ENCODE results near the gene SH3TC2.

SH3TC2 gene

DNA sequence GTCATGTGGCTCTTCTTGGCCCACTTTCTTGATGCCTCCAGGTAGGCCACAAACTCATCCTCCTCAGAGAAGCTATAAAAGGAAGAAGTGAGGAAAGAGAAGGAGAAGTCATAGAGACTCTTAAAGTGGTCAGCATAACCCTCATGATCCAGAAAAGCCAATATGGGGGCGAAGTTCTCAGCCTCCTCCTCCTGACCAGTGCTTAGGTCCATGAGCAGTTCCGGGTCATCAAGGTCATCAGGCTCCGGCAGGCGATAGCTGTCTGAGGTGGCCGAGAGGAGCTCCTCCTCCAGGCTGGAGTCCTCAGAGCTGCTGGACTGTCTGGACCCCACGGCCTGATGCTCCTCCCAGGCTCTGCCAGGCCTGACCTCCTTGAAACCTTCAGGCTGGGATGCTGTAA is 34.7 kb downstream of the SH3TC2 start:
- no peak for DNase-seq

DNA sequence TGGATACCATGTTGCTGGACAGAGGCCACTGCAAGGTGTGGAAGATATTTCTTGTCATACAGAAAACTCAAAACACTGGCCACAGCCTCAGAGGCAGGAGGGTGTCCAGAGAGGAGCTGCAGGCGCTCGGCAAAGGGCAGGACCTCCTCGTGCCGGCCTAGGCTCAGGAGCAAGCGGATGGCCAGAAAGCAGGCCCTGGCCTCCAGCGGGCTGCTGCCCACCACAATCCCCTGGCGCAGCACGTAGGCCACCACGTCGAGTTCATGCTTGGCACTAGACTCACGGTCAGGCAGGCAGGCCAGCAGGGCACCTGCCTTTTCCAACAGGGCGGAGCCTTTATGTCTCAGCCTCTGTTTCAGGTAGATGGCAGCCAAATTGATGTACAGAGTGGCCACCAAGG is 35.2 kb downstream of the SH3TC2 start:
- DNase-seq = no peak

- no peak for DNase-seq
Observed at GRCh38 chr5:149024943-149025342, 37.9 kb downstream of the SH3TC2 start.

GRCh38 chr5:149024477-149024876 is 38.4 kb downstream of the SH3TC2 start:
- DNase-seq = peak; percentile 17

GRCh38 chr5:149022200-149022599 is 40.7 kb downstream of the SH3TC2 start:
- DNase-seq = no peak

GRCh38 chr5:149019679-149020078 is 43.2 kb downstream of the SH3TC2 start:
- peak; percentile 43 for DNase-seq

- DNase-seq = peak; percentile 94
Observed at GRCh38 chr5:149018909-149019443, 43.9 kb downstream of the SH3TC2 start.

DNA sequence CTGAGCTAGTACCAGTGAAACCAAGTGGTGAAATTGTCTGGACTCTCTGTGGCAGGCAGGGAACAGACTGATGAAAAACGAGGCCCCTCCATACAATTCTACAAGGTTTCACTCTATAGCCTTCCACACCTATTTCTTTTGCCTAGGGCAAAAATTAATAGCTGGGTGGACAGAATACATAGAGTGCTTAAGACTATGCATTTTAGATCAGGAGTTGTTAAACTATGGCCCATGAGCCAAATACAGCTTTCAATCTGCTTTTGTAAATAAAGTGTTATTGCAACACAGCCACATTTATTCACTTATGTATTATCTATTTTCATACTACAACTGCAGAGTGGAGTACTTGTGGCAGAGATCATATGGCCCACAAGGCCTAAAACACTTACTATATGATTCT is 45.2 kb downstream of the SH3TC2 start:
- no peak for DNase-seq

DNA sequence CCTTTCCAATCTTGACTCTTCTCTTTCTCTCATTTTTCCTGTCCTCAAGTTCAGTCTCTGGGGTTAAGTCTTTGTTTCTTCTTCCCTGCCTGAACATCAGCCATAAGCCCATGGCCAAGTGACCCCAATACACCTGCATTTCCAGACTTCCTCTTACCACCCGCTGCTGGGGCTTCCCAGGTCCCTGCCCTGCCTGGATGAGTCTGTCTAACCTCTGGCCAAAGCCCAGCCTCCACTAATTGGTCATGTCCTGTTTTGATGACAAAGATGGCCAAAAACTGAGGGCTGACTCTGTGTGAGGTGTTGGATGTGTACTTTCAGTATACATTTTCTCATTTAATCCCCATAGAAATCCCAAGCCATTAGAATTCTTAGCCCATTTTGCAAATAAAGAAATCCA is 47.3 kb downstream of the SH3TC2 start:
- no peak for DNase-seq

- DNase-seq = peak; percentile 51
Observed at GRCh38 chr5:149015126-149015525, 47.7 kb downstream of the SH3TC2 start.

DNA sequence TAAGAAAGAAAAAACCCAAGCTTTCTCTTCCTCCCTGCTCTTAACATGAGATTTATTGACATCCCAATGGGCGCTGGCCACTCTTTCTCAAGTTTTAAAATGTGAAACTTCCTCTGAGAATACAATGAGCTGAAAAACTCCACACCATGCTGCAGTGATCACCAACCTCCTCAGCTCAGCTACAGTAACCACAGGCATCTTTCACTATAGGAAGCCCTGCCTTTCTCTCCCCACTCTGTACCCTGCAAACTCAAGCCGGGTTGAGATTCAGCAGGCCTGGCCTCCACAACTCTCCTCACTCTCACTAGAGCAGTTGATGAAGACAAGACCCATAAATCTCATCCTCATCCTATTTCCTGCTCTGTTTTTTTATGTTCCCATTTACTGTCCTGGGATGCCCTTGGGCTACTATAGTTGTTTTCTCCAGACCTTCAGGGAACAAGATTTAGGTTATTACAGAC is 48.3 kb downstream of the SH3TC2 start:
- DNase-seq = peak; percentile 59

DNA sequence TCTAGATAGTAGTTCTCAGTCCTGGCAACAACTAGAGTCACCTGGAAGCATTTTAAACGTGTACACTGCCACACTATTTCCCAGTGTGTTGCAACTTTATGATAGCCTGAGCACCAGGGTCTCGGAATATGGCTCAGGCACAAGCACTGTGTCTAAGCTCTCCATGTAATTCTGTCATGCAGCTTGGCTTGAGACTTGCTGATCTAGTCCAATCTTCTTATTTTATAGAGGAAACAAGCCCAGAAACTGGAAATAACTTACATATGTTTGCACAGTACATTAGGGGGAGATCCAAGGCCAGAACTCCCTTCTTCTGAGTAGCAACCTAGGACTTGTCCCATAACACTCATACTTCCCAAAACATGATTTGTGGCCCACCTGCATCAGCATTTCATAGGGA is 49.1 kb downstream of the SH3TC2 start:
- DNase-seq = no peak

DNA sequence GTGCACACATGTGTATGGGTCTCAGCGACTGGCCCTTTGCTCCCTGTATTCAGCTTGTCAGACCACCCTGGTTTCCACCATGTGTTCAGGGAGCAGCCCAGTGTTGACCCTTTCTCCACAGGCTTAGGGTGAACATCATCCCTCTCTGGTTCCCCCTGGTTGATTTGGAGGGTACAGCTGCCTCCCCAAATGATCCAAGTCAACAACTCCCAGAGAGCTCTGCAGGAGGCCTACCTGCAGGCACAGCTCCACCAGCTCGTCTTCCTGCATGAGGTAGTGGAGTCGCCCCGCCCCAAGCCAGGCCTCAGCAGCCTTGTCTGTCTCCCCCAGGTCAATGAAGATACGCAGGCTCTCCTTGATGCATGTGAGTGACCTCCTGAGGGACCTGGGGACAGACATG is 50.5 kb downstream of the SH3TC2 start:
- no peak for DNase-seq

DNA sequence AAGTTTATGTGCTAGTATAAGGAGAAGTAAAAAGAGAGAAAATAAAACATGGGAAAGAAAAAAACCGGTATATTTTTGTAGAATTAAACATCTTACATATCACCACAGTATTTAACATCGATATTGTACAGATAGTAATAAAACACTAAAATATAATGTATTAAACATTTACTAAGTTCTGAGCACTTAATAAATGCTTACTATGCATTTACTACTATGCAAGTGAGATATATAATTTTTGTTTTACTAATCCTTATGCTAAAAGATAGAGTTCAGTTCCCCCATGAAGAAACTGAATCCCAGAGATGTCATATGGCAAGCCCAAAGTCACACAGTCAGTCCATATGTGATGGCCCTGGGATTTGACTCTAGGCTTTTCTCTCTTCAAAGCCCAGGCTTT is 51.1 kb downstream of the SH3TC2 start:
- no peak for DNase-seq

- no peak for DNase-seq
Observed at GRCh38 chr5:149011084-149011483, 51.8 kb downstream of the SH3TC2 start.

DNA sequence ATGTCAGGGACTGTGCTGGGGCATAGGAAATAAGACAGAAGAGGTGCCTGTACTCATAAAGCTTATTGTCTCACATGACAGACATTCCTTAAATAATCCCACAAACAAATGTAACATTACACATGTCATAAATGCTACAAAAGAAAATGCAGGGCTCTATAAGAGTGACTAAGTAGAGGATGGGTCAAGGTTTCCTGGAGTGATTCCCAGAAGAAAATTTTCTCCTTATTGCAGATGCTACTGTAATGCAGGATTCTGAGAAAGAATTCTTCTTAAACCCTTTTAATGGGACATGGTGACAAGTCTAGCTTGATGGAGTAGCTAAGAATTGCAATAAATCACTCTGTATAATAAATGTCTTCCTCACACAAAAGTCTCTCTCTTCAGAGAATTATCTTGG is 55.7 kb downstream of the SH3TC2 start:
- peak; percentile 95 for DNase-seq

DNA sequence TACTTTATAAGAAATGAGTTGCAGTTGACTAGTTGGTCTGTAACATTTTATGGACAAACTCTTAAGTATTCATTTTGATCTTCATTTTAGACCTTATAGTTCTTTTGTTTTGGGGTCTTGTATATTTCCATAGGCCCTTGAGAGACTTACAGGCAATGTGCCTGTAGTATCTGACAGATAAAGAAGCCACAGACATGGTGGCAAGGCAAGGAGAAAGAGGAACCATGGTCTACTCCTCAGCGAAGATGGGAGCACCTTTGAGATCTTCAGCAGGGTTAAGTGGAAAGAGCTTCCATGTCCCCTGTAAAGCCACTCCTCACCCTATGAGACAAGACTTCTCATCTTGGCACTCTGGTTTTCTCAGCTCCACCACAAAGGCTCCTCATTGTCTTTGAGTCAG is 56.4 kb downstream of the SH3TC2 start:
- DNase-seq = no peak

GRCh38 chr5:149005077-149005892 is 57.6 kb downstream of the SH3TC2 start:
- DNase-seq = peak; percentile 88

DNA sequence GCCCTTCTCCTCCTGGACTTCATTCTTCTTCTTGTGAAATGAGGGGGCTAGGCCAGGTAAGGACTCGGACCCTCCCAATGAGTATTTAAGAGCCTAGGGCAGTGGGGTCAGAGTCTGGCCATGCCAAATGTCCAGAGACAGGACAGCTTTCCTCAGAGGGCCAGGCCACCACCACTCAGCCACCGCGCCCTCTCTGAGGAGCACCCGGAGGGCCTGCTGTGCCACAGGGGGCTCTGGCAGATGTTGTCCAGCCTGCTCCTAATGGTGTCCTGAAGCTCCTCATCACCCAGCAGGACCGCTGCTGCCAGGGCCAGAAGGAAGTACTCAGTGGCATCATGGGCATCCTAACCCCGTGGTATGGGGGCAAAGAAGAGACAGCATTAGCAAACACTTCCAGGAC is 58.3 kb downstream of the SH3TC2 start:
- DNase-seq = no peak

- peak; percentile 58 for DNase-seq
Observed at GRCh38 chr5:149002761-149003689, 59.8 kb downstream of the SH3TC2 start.

- DNase-seq = peak; percentile 98
Observed at GRCh38 chr5:149002053-149002452, 60.8 kb downstream of the SH3TC2 start.

- no peak for DNase-seq
Observed at GRCh38 chr5:149001162-149001561, 61.7 kb downstream of the SH3TC2 start.

DNA sequence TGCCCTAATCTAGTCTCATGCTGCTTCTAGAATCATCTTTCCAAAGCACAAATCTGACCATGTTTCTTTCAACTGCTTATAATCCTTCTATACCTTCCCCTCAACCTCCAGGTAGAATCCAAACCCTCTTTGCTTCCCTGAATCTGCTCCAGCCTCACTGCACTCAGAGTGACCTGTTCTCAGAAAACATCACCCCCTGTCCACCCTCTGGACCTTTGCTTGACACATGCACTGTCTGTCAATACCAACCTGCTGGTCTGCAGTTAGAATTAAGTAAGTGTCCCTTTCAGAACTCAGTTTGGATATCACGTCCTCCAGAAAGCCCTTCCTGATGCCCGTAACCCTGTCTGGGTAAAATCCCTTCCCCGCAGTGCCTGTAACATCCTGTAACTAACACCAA is 63.1 kb downstream of the SH3TC2 start:
- no peak for DNase-seq

Data from fibroblast of skin of abdomen (primary cell).